Gastrocnemius medialis (tissue), 4 donors: ENCODE data around the gene NOP56. TPM values are rescaled to one million over a fixed set of nuclear protein-coding genes. Genes with fewer than 3 reads are reported as not detected.

Source experiments
- ATAC-seq, 2 donors: fragments of 150-250 bp; one replicate each; pipeline ENCODE4 v1.9.1; 2016
- DNase-seq, 2 donors: peaks; one replicate each; pipeline ENCODE4 v3.0.0-alpha.2; 2019
- H3K27ac ChIP-seq, 4 donors: fragments of 200-600 bp; sonication (generic); 1 replicate in 1 of 4; 2 replicates in 3 of 4; pipeline ENCODE4 v1.5.1; 2016 to 2018; ENCODE audit warnings: mild to moderate bottlenecking in 2 of 4, moderate library complexity in 1 of 4
- H3K27me3 ChIP-seq, 3 donors: fragments of 200-600 bp; sonication (generic) in 2 of 3; 1 replicate in 1 of 3; 2 replicates in 2 of 3; pipeline versions ENCODE4 v1.5.1 to v1.6.0; 2016 to 2019; ENCODE audit warnings: mild to moderate bottlenecking in 1 of 3, moderate library complexity in 1 of 3
- H3K36me3 ChIP-seq, 2 donors: fragments of 200-600 bp; sonication (generic) in 1 of 2; one replicate each; pipeline ENCODE4 v1.5.1; 2017 to 2018
- H3K4me1 ChIP-seq, 2 donors: fragments of 200-600 bp; sonication (generic) in 1 of 2; one replicate each; pipeline ENCODE4 v1.5.1; 2016 to 2017; ENCODE audit warnings: mild to moderate bottlenecking in 2 of 2
- H3K4me3 ChIP-seq, 4 donors: fragments of 200-600 bp; sonication (generic) in 3 of 4; 1 replicate in 1 of 4; 2 replicates in 3 of 4; pipeline ENCODE4 v1.5.1; 2016 to 2019; ENCODE audit warnings: mild to moderate bottlenecking in 2 of 4
- H3K9me3 ChIP-seq, 3 donors: fragments of 200-600 bp; sonication (generic) in 2 of 3; 1 replicate in 1 of 3; 2 replicates in 2 of 3; pipeline ENCODE4 v1.5.1; 2016 to 2019
- in situ Hi-C, 4 donors: fragments of 200-750 bp; cut with MboI; loops; one replicate each; pipeline versions ENCODE4 v1.15.0 to v1.8.0; 2017; ENCODE audit warnings: low sequenced_read_pairs in 4 of 4
- intact Hi-C: fragments of 100-400 bp; cut with DNase I; formaldehyde crosslinking; loops from one replicate; pipeline ENCODE4 v1.15.1; 2023; ENCODE audit warnings: low total_unique reads
- microRNA counts, 2 donors: library from miRNA; unstranded; fragments of <30 nt; microRNA quantifications; one replicate each; lab custom pipeline; 2016
- microRNA-seq, 2 donors: library from miRNA; unstranded; fragments of <30 nt; microRNA quantifications; one replicate each; pipeline ENCODE4, GENCODE V29; 2016; ENCODE audit warnings: borderline replicate concordance in 2 of 2
- total RNA-seq, 4 donors: library from RNA; depleted of rRNA; stranded (reverse); fragments of >200 nt; gene quantifications; one replicate each; pipeline versions ENCODE4 v1.1.0 to v1.2.3, GENCODE V29; 2016
- TF ChIP-seq, protein P1 (sequence below), 5 experiments: fragments of 450-650 bp in 3 of 5; fragments of 200-600 bp in 2 of 5; sonication (generic) in 2 of 5; IDR thresholded peaks in 4 of 5; conservative IDR thresholded peaks in 1 of 5; 1 replicate in 4 of 5; 2 replicates in 1 of 5; pipeline ENCODE4 v1.5.1; 2016 to 2019; ENCODE audit warnings: antibody characterized with exemption in 5 of 5, mild to moderate bottlenecking in 3 of 5, moderate library complexity in 3 of 5

The NOP56 gene
- total RNA-seq, 4 donors from 2014 or later = 40.7 to 71.0 (median 54.9) TPM

DNA sequence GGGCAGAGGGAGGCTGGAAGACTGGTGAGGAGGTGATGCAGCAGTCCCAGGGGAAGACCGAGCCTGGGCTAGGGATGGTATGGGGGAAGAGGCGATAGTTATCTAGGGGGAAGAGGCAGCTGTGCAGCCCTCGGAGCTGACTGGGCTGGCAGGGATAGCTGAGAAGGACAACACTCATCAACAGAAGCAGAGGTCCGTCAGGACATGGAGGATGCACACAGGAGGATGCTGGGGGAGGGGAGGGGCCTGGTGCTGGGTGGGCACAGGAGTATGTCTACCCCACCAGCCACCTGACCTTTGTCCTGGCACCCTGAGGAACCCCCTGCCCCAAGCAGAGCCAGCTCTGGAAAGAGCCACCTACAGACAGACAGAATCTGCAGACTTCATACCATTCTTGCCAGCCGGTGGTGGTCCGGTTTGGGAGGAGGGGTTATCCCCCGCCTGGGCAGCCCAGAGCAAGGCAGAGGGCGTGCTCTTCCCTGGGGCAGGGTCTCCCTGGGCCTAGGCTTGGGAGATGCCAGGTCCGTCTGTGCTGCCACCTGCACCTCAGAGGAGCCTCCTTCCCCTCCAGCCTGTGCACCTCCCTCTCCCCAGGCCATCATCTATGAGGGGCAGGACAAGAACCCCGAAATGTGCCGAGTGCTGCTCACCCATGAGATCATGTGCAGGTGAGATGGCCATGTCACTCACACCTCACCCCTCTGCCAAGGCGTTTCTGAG, 55.1 kb downstream of the NOP56 start:
- TF ChIP-seq, protein P1, sequence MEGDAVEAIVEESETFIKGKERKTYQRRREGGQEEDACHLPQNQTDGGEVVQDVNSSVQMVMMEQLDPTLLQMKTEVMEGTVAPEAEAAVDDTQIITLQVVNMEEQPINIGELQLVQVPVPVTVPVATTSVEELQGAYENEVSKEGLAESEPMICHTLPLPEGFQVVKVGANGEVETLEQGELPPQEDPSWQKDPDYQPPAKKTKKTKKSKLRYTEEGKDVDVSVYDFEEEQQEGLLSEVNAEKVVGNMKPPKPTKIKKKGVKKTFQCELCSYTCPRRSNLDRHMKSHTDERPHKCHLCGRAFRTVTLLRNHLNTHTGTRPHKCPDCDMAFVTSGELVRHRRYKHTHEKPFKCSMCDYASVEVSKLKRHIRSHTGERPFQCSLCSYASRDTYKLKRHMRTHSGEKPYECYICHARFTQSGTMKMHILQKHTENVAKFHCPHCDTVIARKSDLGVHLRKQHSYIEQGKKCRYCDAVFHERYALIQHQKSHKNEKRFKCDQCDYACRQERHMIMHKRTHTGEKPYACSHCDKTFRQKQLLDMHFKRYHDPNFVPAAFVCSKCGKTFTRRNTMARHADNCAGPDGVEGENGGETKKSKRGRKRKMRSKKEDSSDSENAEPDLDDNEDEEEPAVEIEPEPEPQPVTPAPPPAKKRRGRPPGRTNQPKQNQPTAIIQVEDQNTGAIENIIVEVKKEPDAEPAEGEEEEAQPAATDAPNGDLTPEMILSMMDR (IDR thresholded peaks at IDR 0.05 in 4 of 5, conservative IDR thresholded peaks at IDR 0.05 in 1 of 5) = no peak
- Histone ChIP-seq H3K4me1 (no peaks in the 10 kb centered on the region), H3K36me3 (no peaks in the 10 kb centered on the region), H3K4me3 (no peak overlapping the region), H3K27ac (no peak overlapping the region), H3K27me3 (no peaks in the 10 kb centered on the region), H3K9me3 (no peaks in the 10 kb centered on the region)
- intact Hi-C loops = no loop called here
- in situ Hi-C loops = loop anchor here in 1 of 4 donors (25.0 kb wide), 1 partner anchor 305 kb away; no protein-coding TSS in a partner anchor
- DNase-seq = no peak
- ATAC-seq = no peak

MicroRNAs within 50 kb of the gene (microRNA counts, 767-probe panel; counts per million panel counts)
- 356 to 448 counts per million in 2 donors for microRNA hsa-miR-1292 (lab: Ali Mortazavi, UCI)

Small RNA genes within 50 kb of the gene (microRNA-seq; reads per million reads assigned to microRNA genes)
- 2.4 to 4.3 reads per million in 2 donors for gene MIR1292

Other genes starting within 250 kb of the NOP56 start
- 100 to 1,000 TPM; 131 to 209 (median 190) TPM for gene SNRPB, start 181.8 kb upstream of the NOP56 start, total RNA-seq
- gene ZNF343, start 143.7 kb upstream of the NOP56 start, total RNA-seq = 10 to 100 TPM in 3 of 4 donors, 1 to 10 TPM in 1; 6.1 to 14.3 (median 12.7) TPM
- under 1 TPM in 2 of 4 donors, not detected in 2; 0.10 TPM for gene TMC2, start 116.1 kb upstream of the NOP56 start, total RNA-seq
- gene IDH3B, start 11.6 kb downstream of the NOP56 start, total RNA-seq = 100 to 1,000 TPM in 3 of 4 donors, 10 to 100 TPM in 1; 95.5 to 176 (median 136) TPM
- gene EBF4, start 40.1 kb downstream of the NOP56 start, total RNA-seq = 1 to 10 TPM in 2 of 4 donors, under 1 TPM in 1, not detected in 1; 0.36 to 1.5 (median 1.1) TPM
- 1 to 10 TPM in 1 of 4 donors, under 1 TPM in 2, not detected in 1; 0.46 to 1.6 (median 0.81) TPM for gene CPXM1, start 148.0 kb downstream of the NOP56 start, total RNA-seq
- not detected for gene C20orf141, start 162.4 kb downstream of the NOP56 start, total RNA-seq
- gene TMEM239, start 163.7 kb downstream of the NOP56 start, total RNA-seq = not detected
- gene PCED1A, start 188.0 kb downstream of the NOP56 start, total RNA-seq = 1 to 10 TPM; 2.6 to 9.3 (median 5.7) TPM
- gene VPS16, start 188.1 kb downstream of the NOP56 start, total RNA-seq = 10 to 100 TPM; 17.3 to 26.4 (median 21.6) TPM
- 10 to 100 TPM; 18.9 to 32.5 (median 27.3) TPM for gene PTPRA, start 220.8 kb downstream of the NOP56 start, total RNA-seq